Activated T-cell treated with anti-CD3 and anti-CD28 coated beads, Interleukin-2, amount 50 U/mL, for 24 hours (primary cell): ENCODE measurements around the gene METTL22.

Experiments
- DNase-seq: peaks from one replicate; pipeline ENCODE4 v3.0.0-alpha.2; 2020
- H3K27ac Mint-ChIP-seq: 2 replicates; pipeline ENCODE4 v1.8.0; 2020; ENCODE audit warnings: mild to moderate bottlenecking, mixed read lengths
- H3K27me3 Mint-ChIP-seq: 2 replicates; pipeline ENCODE4 v1.8.0; 2020; ENCODE audit warnings: mixed read lengths
- H3K36me3 Mint-ChIP-seq: 2 replicates; pipeline ENCODE4 v1.8.0; 2020; ENCODE audit warnings: low read depth, mixed read lengths
- H3K4me1 Mint-ChIP-seq: 2 replicates; pipeline ENCODE4 v1.8.0; 2020; ENCODE audit warnings: low read depth, mixed read lengths
- H3K4me3 Mint-ChIP-seq: 2 replicates; pipeline ENCODE4 v1.8.0; 2020; ENCODE audit warnings: mild to moderate bottlenecking, moderate library complexity, mixed read lengths
- H3K9me3 Mint-ChIP-seq: 2 replicates; pipeline ENCODE4 v1.8.0; 2020; ENCODE audit warnings: mixed read lengths

METTL22 gene

DNA sequence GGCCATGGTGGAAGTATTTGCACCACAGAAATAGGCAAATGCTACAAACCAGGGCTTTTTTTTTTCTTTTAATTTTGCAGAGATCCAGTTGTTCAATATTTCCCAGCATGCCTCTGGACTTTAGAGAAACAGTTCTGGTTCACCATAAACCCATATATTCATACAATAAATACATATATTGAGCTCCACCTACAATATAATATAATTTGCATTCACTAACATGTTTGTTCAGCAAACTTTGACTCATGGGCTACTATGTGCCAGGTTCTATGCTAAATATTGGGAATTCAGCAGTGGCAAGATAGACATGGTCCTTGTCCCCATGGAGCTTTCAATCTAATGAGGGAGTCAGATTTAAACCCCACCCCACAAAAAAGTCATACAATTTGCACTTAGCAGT is 34.4 kb upstream of the METTL22 start:
- peaks cover 6% of the 10 kb centered on the region for H3K4me1 Mint-ChIP-seq
- no peaks in the 10 kb centered on the region for H3K36me3 Mint-ChIP-seq
- no peak overlapping the region for H3K27ac Mint-ChIP-seq
- no peaks in the 10 kb centered on the region for H3K9me3 Mint-ChIP-seq
- DNase-seq, result no peak
- peaks cover 49% of the 10 kb centered on the region for H3K27me3 Mint-ChIP-seq
- H3K4me3 Mint-ChIP-seq, result no peak overlapping the region

DNA sequence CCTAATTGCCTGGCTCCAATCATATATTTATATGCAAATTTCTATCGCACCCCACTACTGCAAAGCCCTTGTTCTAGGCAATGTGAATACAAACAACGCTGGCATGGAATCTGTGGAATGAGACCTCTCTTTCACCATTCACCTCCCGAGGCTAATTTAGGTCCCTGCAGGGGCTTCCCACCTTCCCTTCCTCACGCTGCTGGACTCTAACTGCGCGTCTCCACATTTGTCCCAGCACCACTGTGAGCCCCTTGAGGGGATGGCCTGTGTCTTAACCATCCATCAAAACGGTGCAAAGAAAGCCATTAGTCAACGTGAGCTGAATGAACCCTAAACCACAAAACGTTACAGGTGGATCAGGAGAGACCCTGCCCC is 32.8 kb upstream of the METTL22 start:
- Mint-ChIP-seq H3K4me1 (peaks cover 6% of the 10 kb centered on the region), H3K27ac (no peak overlapping the region), H3K9me3 (no peaks in the 10 kb centered on the region), H3K36me3 (no peaks in the 10 kb centered on the region), H3K4me3 (no peak overlapping the region), H3K27me3 (peaks cover 49% of the 10 kb centered on the region)
- DNase-seq, result no peak

DNA sequence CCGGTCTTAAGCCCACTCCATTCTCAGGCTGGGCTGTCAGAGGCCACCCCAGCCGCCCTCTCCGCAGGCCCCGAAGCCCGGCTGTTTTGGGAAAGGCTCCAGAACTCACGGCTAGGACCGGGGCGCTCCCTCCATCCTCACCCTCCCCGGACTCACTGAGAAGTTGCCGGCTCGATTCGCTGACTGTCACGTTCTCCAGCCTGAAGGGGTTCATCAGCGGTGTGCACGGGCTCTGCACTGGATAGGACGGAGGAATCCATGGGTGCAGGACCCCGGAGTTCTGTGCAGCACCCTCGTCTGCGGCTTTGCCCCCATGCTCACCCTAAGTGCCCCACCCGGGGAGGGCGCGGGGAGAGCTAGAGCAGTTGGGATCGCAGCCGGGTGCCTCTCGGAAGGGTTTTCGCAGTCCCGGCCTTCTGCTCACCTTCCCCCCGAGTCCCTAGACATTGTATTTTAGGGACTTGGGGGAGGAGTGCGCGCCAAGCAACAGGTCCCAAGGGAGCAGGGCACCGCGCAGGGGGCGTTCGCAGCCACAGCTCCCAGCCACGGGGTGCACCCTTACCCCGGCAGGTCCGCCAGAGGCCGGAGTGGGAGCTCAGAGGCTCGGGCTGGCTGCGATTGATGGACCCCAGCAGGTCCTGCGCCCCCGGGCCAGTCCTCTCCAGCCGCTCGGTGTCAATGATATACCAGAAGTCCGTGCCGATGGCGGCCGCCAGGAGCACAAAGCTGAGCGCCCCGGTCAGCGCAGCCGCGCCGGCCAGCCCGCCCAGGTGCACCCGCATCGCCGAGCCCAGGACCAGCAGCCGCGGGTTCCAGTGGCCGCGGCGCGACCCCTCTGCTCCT is 32.2 kb upstream of the METTL22 start:
- Mint-ChIP-seq H3K9me3 (no peaks in the 10 kb centered on the region), H3K4me3 (no peak overlapping the region), H3K27me3 (peaks cover 47% of the 10 kb centered on the region), H3K27ac (no peak overlapping the region), H3K4me1 (peaks cover 6% of the 10 kb centered on the region), H3K36me3 (no peaks in the 10 kb centered on the region)
- no peak for DNase-seq

DNA sequence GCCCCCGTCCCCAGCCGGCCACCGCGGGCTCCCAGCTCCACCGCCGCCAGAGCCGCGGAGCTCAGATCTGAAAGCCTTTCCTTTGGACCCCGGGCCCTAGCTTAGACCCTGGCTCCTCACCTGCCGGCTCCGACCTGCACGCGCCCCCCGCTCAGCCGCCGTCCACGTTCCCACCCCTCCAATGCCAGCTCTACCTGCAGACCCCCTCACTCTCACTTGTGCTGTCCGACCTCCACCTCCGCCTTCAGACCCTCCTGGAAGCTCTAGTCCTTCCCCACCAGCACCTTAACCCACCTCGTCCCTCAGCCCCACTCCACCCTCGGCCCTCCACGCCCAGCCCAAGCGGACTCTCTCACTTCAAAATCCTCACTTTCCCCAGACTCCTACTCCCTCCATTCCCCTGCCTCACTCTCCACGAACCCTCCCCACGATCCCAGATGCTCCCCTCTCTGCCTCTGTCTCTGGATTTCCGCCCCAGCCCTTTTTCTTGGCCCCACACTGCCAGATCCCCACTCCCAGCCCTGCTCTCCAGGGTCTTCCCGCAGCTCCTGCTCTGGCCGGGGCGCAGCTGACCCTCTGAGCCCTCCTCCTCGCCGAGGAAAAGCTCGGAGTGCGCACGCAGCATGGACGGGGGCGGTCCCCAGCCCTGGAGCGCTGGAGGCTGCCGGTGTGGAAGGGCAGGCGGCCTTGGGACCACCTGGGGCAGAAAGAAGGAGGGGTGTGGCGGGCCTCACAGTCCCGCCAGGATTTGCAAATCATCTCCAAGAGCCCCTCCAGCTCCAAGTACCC is 31.4 kb upstream of the METTL22 start, which contains the start of gene TMEM114:
TMEM114 (minus strand) TSS at position 612 of the 789 bp plus-strand sequence. CDS start 673 bp downstream, outside the sequence.
- Mint-ChIP-seq H3K9me3 (no peaks in the 10 kb centered on the region), H3K4me3 (no peak within 1 kb of the TSS), H3K36me3 (no peaks in the 10 kb centered on the region), H3K27ac (no peak within 1 kb of the TSS), H3K27me3 (peaks cover 43% of the 10 kb centered on the region), H3K4me1 (peaks cover 6% of the 10 kb centered on the region)
- DNase-seq, result no peak

DNA sequence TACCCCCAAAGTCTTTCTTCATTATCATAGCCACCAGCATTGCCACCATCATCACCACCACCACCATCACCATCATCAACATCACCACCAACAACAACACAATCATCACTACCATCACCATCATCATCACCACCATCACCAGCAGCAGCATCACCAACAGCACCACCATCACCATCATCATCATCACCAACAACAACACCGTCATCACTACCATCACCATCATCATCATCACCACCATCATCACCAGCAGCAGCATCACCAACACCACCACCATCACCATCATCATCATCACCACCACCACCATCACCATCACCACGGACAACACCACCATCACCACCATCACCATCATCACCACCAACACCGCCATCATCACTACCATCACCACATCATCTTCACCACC is 30.7 kb upstream of the METTL22 start:
- DNase-seq, result no peak
- Mint-ChIP-seq H3K4me3 (no peak overlapping the region), H3K27ac (no peak overlapping the region), H3K9me3 (no peaks in the 10 kb centered on the region), H3K27me3 (peaks cover 36% of the 10 kb centered on the region), H3K4me1 (peaks cover 6% of the 10 kb centered on the region), H3K36me3 (no peaks in the 10 kb centered on the region)

DNA sequence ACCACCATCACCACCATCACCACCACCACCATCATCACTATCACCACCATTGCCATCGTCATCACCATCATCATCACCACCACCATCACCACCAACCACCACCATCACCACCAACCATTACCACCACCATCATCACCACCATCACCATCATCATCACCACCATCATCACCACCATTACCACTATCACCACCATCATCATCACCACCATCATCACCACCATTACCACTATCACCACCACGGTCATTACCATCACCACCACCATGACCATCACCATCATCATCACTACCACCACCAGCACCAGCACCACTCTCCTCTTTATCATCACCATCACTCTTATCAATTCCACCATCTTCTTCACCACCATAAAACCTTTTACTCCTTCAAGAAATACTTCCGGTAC is 30.0 kb upstream of the METTL22 start:
- DNase-seq, result no peak
- H3K9me3 Mint-ChIP-seq, result no peaks in the 10 kb centered on the region
- H3K4me3 Mint-ChIP-seq, result no peak overlapping the region
- H3K27ac Mint-ChIP-seq, result no peak overlapping the region
- peaks cover 6% of the 10 kb centered on the region for H3K4me1 Mint-ChIP-seq
- peaks cover 30% of the 10 kb centered on the region for H3K27me3 Mint-ChIP-seq
- H3K36me3 Mint-ChIP-seq, result no peaks in the 10 kb centered on the region

DNA sequence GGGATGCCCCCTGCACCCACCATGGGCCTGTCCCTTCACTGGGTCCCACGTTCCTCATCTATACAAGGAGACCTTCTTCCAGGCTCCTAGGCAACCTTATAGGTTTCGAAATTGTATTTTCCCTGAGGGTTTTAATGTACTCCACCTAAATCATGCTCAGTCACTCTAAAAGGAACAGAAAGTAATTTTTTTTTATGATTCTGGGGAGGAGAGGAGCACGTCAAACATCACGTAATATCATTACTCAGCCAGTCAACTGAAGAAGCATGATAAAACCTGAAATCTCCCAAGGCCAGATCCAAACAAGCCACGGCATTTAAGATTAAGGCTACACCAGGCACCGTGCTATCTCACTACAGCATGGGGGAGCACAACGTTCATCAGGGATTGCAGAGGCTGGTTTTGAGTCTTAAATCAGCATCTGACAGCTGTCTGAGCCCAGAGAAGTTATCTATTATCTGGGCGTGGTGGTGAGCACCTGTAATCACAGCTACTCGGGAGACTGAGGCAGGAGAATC is 27.3 kb upstream of the METTL22 start:
- peaks cover 4% of the 10 kb centered on the region for H3K27me3 Mint-ChIP-seq
- no peak overlapping the region for H3K27ac Mint-ChIP-seq
- peaks cover 4% of the 10 kb centered on the region for H3K4me1 Mint-ChIP-seq
- no peaks in the 10 kb centered on the region for H3K36me3 Mint-ChIP-seq
- H3K4me3 Mint-ChIP-seq, result no peak overlapping the region
- H3K9me3 Mint-ChIP-seq, result peaks cover 3% of the 10 kb centered on the region
- no peak for DNase-seq

DNA sequence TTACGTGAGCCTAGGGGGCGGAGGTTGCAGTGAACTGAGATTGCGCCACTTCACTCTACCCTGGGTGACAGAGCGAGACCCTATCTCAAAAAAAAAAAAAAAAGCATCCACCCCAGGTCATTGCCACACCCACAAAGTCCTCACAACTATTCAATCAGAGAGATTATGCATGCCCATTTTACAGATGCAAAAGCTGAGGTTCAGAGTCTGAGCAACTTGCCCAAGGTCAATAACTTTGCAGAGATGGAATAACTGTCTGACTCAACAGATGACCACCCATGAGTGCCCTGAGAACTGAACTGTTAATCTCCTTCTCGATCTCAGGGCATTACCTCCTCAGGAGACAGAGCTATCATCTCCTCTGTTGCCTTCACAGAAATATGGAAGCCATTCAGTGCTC is 25.7 kb upstream of the METTL22 start:
- Mint-ChIP-seq H3K9me3 (peaks cover 3% of the 10 kb centered on the region), H3K27ac (no peak overlapping the region), H3K27me3 (peaks cover 2% of the 10 kb centered on the region), H3K36me3 (no peaks in the 10 kb centered on the region), H3K4me1 (no peaks in the 10 kb centered on the region), H3K4me3 (no peak overlapping the region)
- DNase-seq, result no peak

DNA sequence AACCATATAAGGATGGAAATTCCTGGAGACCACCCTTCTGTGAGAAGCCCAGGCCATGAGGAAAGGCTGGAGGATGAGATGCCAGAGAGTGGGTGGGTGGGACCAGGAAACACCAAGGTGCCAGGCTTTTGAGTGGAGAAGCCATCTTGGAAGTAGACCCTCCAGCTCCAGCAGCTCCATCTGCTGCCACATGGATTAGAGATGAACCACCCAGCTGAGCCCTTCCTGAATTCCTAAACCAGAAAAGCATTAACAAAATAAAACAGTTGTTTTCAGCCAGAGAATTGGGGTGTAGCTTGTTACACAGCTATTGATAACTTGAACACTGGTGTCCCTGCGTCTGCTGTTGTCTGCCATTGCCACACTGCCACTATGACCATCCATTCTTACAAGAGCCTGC is 24.9 kb upstream of the METTL22 start:
- H3K9me3 Mint-ChIP-seq, result peaks cover 3% of the 10 kb centered on the region
- H3K27me3 Mint-ChIP-seq, result peaks cover 2% of the 10 kb centered on the region
- no peak overlapping the region for H3K27ac Mint-ChIP-seq
- no peaks in the 10 kb centered on the region for H3K4me1 Mint-ChIP-seq
- H3K4me3 Mint-ChIP-seq, result no peak overlapping the region
- no peak for DNase-seq
- no peaks in the 10 kb centered on the region for H3K36me3 Mint-ChIP-seq

DNA sequence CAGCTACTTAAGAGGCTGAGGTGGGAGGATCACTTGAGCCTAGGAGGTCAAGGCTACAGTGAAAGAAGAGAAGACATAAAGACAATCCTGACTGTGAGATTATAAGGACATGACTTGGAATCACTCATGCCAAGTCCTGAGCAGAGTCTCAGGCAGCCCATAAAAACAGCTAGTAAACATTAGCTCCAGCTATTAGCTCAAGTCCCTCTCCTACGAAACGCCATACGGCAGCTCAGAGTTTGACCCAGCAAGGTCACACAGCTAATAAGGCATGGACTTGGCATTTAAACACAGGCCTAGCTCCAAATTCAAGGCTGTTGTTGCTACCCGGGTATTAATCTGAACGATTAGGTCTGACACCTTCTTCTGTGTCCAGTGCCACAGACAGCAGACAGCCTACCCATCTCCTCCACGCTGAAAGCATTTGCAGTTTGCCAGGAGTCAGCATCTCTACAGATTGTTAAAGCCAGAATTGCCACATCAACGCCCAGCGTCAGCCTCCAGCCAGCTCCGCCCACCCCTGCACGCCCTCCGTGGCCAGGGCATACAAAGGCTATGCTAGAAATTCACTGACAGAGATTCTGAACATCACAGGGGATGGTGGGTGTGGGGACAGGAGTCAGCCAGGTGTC is 21.2 kb upstream of the METTL22 start:
- Mint-ChIP-seq H3K27ac (no peak overlapping the region), H3K4me3 (no peak overlapping the region), H3K4me1 (no peaks in the 10 kb centered on the region), H3K36me3 (no peaks in the 10 kb centered on the region), H3K27me3 (no peaks in the 10 kb centered on the region), H3K9me3 (peaks cover 3% of the 10 kb centered on the region)
- no peak for DNase-seq

DNA sequence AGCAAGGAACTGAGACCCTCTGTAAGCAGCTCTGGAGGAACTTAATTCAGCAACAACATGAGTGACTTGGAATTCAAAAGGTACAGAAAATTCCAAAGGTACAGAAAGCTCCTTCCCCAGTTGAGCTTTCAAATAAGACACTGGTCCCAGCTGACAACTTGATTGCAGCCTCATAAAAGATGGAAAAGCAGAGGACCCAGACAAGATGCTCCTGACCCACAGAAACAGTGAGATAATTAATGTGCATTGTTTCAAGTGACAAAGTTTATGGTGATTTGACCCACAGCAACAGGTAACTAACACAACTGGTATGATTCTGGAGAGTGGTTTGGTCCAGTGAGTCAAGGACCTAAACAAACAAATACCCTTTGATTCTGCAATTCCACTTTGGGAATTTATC is 15.9 kb upstream of the METTL22 start:
- Mint-ChIP-seq H3K4me3 (no peak overlapping the region), H3K9me3 (no peaks in the 10 kb centered on the region), H3K27ac (no peak overlapping the region), H3K36me3 (no peaks in the 10 kb centered on the region), H3K4me1 (no peaks in the 10 kb centered on the region), H3K27me3 (peaks cover 10% of the 10 kb centered on the region)
- no peak for DNase-seq

DNA sequence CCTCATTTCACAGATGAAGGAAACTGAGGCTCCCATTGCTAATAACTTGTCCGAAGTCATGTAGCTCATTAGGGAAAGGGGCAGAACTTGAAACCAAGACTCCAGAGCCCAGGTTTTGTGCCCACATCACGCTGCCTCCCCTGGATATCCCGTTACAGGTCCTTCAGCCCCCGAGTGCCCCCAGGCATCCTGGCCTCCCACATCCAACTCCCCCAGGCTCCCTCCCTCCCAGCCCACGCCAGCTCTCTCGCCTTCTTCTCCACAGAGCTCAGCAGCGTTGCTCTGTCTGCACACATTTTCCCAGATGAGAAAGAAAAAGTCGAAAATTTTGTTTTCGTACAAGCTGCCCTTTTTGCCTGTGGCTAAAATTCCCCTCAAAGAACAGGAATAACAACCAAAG is 14.3 kb upstream of the METTL22 start:
- Mint-ChIP-seq H3K27me3 (peaks cover 26% of the 10 kb centered on the region), H3K36me3 (no peaks in the 10 kb centered on the region), H3K27ac (no peak overlapping the region), H3K4me1 (no peaks in the 10 kb centered on the region), H3K9me3 (no peaks in the 10 kb centered on the region), H3K4me3 (no peak overlapping the region)
- no peak for DNase-seq

DNA sequence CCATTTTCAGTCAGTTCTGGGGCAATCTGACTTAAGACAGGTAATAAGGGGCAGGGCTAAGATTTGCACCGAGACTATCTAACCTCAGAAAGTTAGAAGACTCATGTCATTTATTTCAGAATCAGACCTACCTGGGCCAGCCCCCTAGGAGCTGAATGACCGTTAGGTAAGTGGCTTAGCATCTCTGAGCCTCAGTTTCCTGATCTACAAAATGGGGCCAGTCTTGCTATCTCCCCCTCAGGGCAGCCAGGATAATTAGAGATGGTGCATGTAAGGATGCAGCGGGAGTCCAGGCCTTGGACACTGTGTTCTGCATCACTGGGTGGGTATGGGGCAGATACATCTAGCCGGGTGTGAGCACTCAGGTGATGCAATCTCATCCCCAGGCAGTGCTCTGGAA is 10.4 kb upstream of the METTL22 start:
- no peaks in the 10 kb centered on the region for H3K9me3 Mint-ChIP-seq
- H3K27me3 Mint-ChIP-seq, result peaks cover 27% of the 10 kb centered on the region
- DNase-seq, result no peak
- H3K36me3 Mint-ChIP-seq, result no peaks in the 10 kb centered on the region
- no peak overlapping the region for H3K4me3 Mint-ChIP-seq
- H3K4me1 Mint-ChIP-seq, result no peaks in the 10 kb centered on the region
- no peak overlapping the region for H3K27ac Mint-ChIP-seq

DNA sequence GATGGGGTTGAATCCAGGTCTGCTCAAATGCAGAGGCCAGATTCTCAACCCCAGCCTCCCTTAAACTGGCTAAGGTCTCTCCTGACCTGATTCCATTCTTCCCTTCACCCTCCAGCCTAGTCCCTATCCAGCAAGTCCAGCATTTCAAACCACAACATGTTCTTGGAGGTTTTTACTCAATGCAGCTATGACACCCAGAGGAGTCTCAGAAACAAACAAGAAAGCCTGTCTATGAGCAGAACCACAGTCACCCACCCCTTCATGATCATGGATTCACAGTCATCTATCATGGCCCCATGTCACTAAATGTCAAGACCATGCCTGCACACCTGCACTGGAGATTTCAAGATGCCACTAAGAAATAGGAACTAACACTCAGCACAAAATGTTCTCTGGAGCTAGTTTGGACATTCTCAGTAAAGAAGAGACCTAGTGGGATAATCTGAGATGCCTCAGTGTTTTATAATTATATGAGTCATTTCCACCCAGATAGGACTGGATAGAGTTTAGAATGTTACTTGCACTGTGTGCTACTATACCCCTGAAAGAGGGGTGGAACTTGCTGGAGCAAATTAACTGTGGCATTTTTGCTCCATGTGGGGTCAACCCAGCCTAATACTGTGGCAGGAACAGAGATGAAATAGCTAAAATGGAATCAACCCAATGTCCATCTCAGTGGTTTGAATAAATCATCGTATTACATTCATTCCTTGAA is 9.5 kb upstream of the METTL22 start:
- Mint-ChIP-seq H3K4me3 (no peak overlapping the region), H3K36me3 (no peaks in the 10 kb centered on the region), H3K27me3 (peaks cover 24% of the 10 kb centered on the region), H3K4me1 (no peaks in the 10 kb centered on the region), H3K27ac (no peak overlapping the region), H3K9me3 (no peaks in the 10 kb centered on the region)
- no peak for DNase-seq
